ENCODE measurements around the gene BIRC3. TPM values are rescaled to one million over a fixed set of nuclear protein-coding genes. Genes with fewer than 3 reads are reported as not detected.
"Not testable (repeated sequence)": the region's sequence is repeated elsewhere in the genome, so short reads cannot be mapped to it uniquely, and the experiment has no call there.

The BIRC3 gene
- total RNA-seq, 5 donors from 2014 or later (not counting 1 experiment from before 2014, with no cell fraction given), result 82.6 to 114 (median 96.0) TPM

DNA sequence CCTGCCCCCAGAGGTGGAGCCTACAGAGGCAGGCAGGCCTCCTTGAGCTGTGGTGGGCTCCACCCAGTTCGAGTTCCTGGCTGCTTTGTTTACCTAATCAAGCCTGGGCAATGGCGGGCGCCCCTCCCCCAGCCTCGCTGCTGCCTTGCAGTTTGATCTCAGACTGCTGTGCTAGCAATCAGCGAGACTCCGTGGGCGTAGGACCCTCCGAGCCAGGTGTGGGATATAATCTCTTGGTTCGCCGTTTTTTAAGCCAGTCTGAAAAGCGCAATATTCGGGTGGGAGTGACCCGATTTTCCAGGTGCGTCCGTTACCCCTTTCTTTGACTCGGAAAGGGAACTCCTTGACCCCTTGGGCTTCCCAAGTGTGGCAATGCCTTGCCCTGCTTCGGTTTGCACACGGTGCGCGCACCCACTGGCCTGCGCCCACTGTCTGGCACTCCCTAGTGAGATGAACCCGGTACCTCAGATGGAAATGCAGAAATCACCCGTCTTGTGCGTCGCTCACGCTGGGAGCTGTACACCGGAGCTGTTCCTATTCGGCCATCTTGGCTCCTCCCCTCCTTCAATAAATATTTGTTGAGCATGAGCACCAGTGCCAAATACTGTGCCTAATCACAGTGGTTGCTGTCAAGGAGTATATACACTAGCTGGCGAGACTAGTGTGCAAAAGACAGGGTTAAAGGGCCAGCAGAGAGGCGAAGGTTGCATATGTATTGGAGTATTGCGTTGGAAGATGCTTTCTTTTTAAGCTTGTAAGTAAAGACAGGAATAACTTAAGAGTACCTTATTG lies 57.5 kb downstream of the BIRC3 start:
- Mint-ChIP-seq H3K4me1 (peaks cover 27 to 39% (median 29%) of the 10 kb centered on the region in 3 donors), H3K27ac (peak overlapping the region; percentile 25 to 34)
- DNase-seq, result peak in 12 of 35 experiments; percentile 13 to 66 (median 28)

GRCh38 chr11:102375720-102376399 lies 58.6 kb downstream of the BIRC3 start:
- DNase-seq, result no peak
- ChIA-PET CTCF (interaction anchor here (0.5 to 1.5 kb wide), 10 partner anchors 9 to 124 kb away, joined by 3 to 5 read pairs (median 4); no protein-coding TSS in a partner anchor), POLR2A (interaction anchor here (0.5 to 1.2 kb wide), 8 partner anchors 8 to 118 kb away, joined by 3 to 7 read pairs (median 4); no protein-coding TSS in a partner anchor)
- Mint-ChIP-seq H3K27ac (peak overlapping the region; percentile 17 to 41), H3K4me1 (peaks cover 27 to 39% (median 29%) of the 10 kb centered on the region in 3 donors), H3K27me3 (no peaks in the 10 kb centered on the region), H3K36me3 (peaks cover 52% of the 10 kb centered on the region), H3K9me3 (no peaks in the 10 kb centered on the region), H3K4me3 (no peak overlapping the region)
- ATAC-seq (replicated peaks in 1 of 4), result no peak
- WGBS (ENCODE audit: insufficient coverage), result 100% methylated on average over 1 of the region's 5 CpGs
- Histone ChIP-seq H3K9me3 (no peaks in the 10 kb centered on the region), H3K27me3 (replicated peaks in 1 of 2; ENCODE audit: control insufficient read depth in 2 of 2, extremely low read depth in 1 of 2, insufficient read depth in 2 of 2, low read length in 1 of 2) (no peaks in the 10 kb centered on the region), H3K27ac (ENCODE audit: low read length) (no peak overlapping the region), H3K4me3 (ENCODE audit: control insufficient read depth in 1 of 2, extremely low read depth in 1 of 2, low read length in 1 of 2) (no peak overlapping the region), H3K4me1 (ENCODE audit: control insufficient read depth in 1 of 2, extremely low read depth in 1 of 2, insufficient read depth in 2 of 2, low read length in 2 of 2) (peaks cover 0 to 9% of the 10 kb centered on the region in 2 experiments), H3K36me3 (ENCODE audit: control insufficient read depth in 2 of 2, extremely low read depth in 1 of 2, insufficient read depth in 1 of 2, low read length in 1 of 2) (peaks cover 4 to 29% of the 10 kb centered on the region in 2 donors)

More for the DNA sequence above, 57.5 kb downstream of the BIRC3 start:
- ATAC-seq (replicated peaks in 1 of 4); H3K9me3 Mint-ChIP-seq; H3K27me3 ChIP-seq (replicated peaks in 1 of 2; ENCODE audit: control insufficient read depth in 2 of 2, extremely low read depth in 1 of 2, insufficient read depth in 2 of 2, low read length in 1 of 2); H3K27me3 Mint-ChIP-seq; H3K4me3 ChIP-seq (ENCODE audit: control insufficient read depth in 1 of 2, extremely low read depth in 1 of 2, low read length in 1 of 2); H3K27ac ChIP-seq (ENCODE audit: low read length); H3K9me3 ChIP-seq; H3K4me1 ChIP-seq (ENCODE audit: control insufficient read depth in 1 of 2, extremely low read depth in 1 of 2, insufficient read depth in 2 of 2, low read length in 2 of 2): not testable (repeated sequence)
- H3K36me3 ChIP-seq (ENCODE audit: control insufficient read depth in 2 of 2, extremely low read depth in 1 of 2, insufficient read depth in 1 of 2, low read length in 1 of 2), result peaks cover 0 to 25% of the 10 kb centered on the region in 2 donors
- Mint-ChIP-seq H3K36me3 (peaks cover 44% of the 10 kb centered on the region), H3K4me3 (peak overlapping the region in 2 of 3 donors; percentile 49 to 50)
- ChIA-PET CTCF (interaction anchor here (0.5 to 1.5 kb wide), 6 partner anchors 8 to 125 kb away, joined by 3 to 5 read pairs (median 4); no protein-coding TSS in a partner anchor), POLR2A (interaction anchor here (0.7 to 1.2 kb wide), 4 partner anchors 18 to 119 kb away, joined by 3 to 7 read pairs (median 4); no protein-coding TSS in a partner anchor)
- WGBS (ENCODE audit: insufficient coverage), result 93% methylated on average over 23 of the region's 31 CpGs

- H3K4me1 ChIP-seq (ENCODE audit: control insufficient read depth in 1 of 2, extremely low read depth in 1 of 2, insufficient read depth in 2 of 2, low read length in 2 of 2), result peaks cover 0 to 9% of the 10 kb centered on the region in 2 experiments
- ATAC-seq (replicated peaks in 1 of 4), result no peak
- no peak for DNase-seq
- Mint-ChIP-seq H3K9me3 (no peaks in the 10 kb centered on the region), H3K27ac (peak overlapping the region in 1 of 2 donors; percentile 6), H3K36me3 (peaks cover 55% of the 10 kb centered on the region), H3K4me3 (no peak overlapping the region), H3K27me3 (no peaks in the 10 kb centered on the region), H3K4me1 (peaks cover 19 to 36% (median 23%) of the 10 kb centered on the region in 3 donors)
- no peak overlapping the region for H3K27ac ChIP-seq (ENCODE audit: low read length)
- WGBS (ENCODE audit: insufficient coverage), result no CpG with 5 or more reads among the region's 2 CpGs
- ChIA-PET POLR2A (no interaction called here), CTCF (interaction anchor here in 1 of 2 donors (0.6 kb wide), 1 partner anchor 12 kb away, joined by 3 read pairs; no protein-coding TSS in a partner anchor)
- no peaks in the 10 kb centered on the region for H3K9me3 ChIP-seq
- no peak overlapping the region for H3K4me3 ChIP-seq (ENCODE audit: control insufficient read depth in 1 of 2, extremely low read depth in 1 of 2, low read length in 1 of 2)
- H3K27me3 ChIP-seq (replicated peaks in 1 of 2; ENCODE audit: control insufficient read depth in 2 of 2, extremely low read depth in 1 of 2, insufficient read depth in 2 of 2, low read length in 1 of 2), result no peaks in the 10 kb centered on the region
- H3K36me3 ChIP-seq (ENCODE audit: control insufficient read depth in 2 of 2, extremely low read depth in 1 of 2, insufficient read depth in 1 of 2, low read length in 1 of 2), result peaks cover 7 to 34% of the 10 kb centered on the region in 2 donors
Measured at GRCh38 chr11:102377891-102378290, 60.6 kb downstream of the BIRC3 start.

DNA sequence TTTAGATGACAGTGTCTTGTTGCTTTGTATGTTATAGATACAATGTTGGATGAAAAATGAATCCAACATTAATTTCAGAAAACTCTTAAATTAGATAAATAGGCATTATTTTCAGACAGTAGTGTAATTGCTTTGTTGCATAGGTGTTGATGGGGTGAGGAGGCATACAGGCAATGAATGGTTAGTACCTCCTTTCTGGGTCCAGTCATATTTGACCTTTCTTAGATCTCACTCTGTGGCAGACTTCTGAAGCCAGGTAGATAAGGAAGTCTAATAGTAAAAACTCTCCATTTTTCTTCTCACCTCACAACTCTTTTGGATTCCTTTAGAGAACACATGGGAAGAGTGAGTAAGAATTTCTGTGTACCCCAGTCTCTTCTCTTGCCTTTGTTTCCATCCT lies 61.5 kb downstream of the BIRC3 start:
- ATAC-seq (replicated peaks in 1 of 4) (no peak), DNase-seq (no peak)
- Mint-ChIP-seq H3K27ac (peak overlapping the region; percentile 10 to 52), H3K9me3 (no peaks in the 10 kb centered on the region), H3K36me3 (peaks cover 65% of the 10 kb centered on the region), H3K27me3 (no peaks in the 10 kb centered on the region), H3K4me1 (peaks cover 19 to 37% (median 20%) of the 10 kb centered on the region in 3 donors), H3K4me3 (no peak overlapping the region)
- ChIA-PET POLR2A (interaction anchor here in 1 of 2 donors (1.0 kb wide), 1 partner anchor 35 kb away, joined by 4 read pairs; no protein-coding TSS in a partner anchor), CTCF (interaction anchor here in 1 of 2 donors (0.6 to 1.3 kb wide), 2 partner anchors 12 to 13 kb away, joined by 3 read pairs; no protein-coding TSS in a partner anchor)
- H3K4me3 ChIP-seq (ENCODE audit: control insufficient read depth in 1 of 2, extremely low read depth in 1 of 2, low read length in 1 of 2), result no peak overlapping the region
- peaks cover 7 to 38% of the 10 kb centered on the region in 2 donors for H3K36me3 ChIP-seq (ENCODE audit: control insufficient read depth in 2 of 2, extremely low read depth in 1 of 2, insufficient read depth in 1 of 2, low read length in 1 of 2)
- H3K27me3 ChIP-seq (replicated peaks in 1 of 2; ENCODE audit: control insufficient read depth in 2 of 2, extremely low read depth in 1 of 2, insufficient read depth in 2 of 2, low read length in 1 of 2), result no peaks in the 10 kb centered on the region
- H3K9me3 ChIP-seq, result no peaks in the 10 kb centered on the region
- no peak overlapping the region for H3K27ac ChIP-seq (ENCODE audit: low read length)
- peaks cover 0 to 9% of the 10 kb centered on the region in 2 experiments for H3K4me1 ChIP-seq (ENCODE audit: control insufficient read depth in 1 of 2, extremely low read depth in 1 of 2, insufficient read depth in 2 of 2, low read length in 2 of 2)

DNA sequence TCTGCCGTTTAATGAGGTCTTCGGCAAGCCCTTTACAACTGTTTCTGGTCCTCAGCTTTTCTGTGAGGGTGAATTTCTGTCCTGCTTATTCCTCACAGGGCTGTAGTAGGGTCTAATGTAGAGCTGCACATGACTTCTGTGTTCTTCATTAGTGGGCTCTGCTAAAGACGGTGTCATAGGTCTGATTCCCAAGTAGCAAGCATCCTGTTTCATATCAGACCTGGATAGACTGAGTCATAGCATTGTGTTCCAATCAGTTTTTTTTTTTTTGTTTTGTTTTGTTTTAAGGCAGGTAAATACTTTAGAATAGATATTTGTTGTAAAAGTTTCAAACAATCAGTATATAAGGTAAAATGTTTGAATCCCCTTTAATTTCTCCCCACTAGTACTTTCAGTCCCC lies 65.1 kb downstream of the BIRC3 start:
- no peak overlapping the region for H3K4me3 Mint-ChIP-seq
- no peak overlapping the region for H3K4me3 ChIP-seq (ENCODE audit: control insufficient read depth in 1 of 2, extremely low read depth in 1 of 2, low read length in 1 of 2)
- peaks cover 23 to 38% (median 26%) of the 10 kb centered on the region in 3 donors for H3K4me1 Mint-ChIP-seq
- ChIA-PET POLR2A (interaction anchor here in 1 of 2 donors (0.7 kb wide), 1 partner anchor 33 kb away, joined by 3 read pairs; no protein-coding TSS in a partner anchor), CTCF (interaction anchor here (0.5 to 1.3 kb wide), 5 partner anchors 9 to 114 kb away, joined by 3 to 5 read pairs (median 3); no protein-coding TSS in a partner anchor)
- peaks cover 0 to 13% of the 10 kb centered on the region in 2 experiments for H3K4me1 ChIP-seq (ENCODE audit: control insufficient read depth in 1 of 2, extremely low read depth in 1 of 2, insufficient read depth in 2 of 2, low read length in 2 of 2)
- H3K27me3 Mint-ChIP-seq, result no peaks in the 10 kb centered on the region
- H3K36me3 ChIP-seq (ENCODE audit: control insufficient read depth in 2 of 2, extremely low read depth in 1 of 2, insufficient read depth in 1 of 2, low read length in 1 of 2), result peaks cover 7 to 36% of the 10 kb centered on the region in 2 donors
- H3K27ac Mint-ChIP-seq, result no peak overlapping the region
- H3K9me3 Mint-ChIP-seq, result no peaks in the 10 kb centered on the region
- ATAC-seq (replicated peaks in 1 of 4) (no peak), DNase-seq (no peak)
- peaks cover 79% of the 10 kb centered on the region for H3K36me3 Mint-ChIP-seq
- H3K27me3 ChIP-seq (replicated peaks in 1 of 2; ENCODE audit: control insufficient read depth in 2 of 2, extremely low read depth in 1 of 2, insufficient read depth in 2 of 2, low read length in 1 of 2), result no peaks in the 10 kb centered on the region
- H3K27ac ChIP-seq (ENCODE audit: low read length), result no peak overlapping the region
- H3K9me3 ChIP-seq, result no peaks in the 10 kb centered on the region
- 96% methylated on average over 3 of the region's 3 CpGs for WGBS (ENCODE audit: insufficient coverage)

- H3K27ac Mint-ChIP-seq, result peak overlapping the region; percentile 32 to 52
- H3K36me3 Mint-ChIP-seq, result peaks cover 75% of the 10 kb centered on the region
- ChIA-PET CTCF (interaction anchor here in 1 of 2 donors (1.1 kb wide), 1 partner anchor 42 kb away, joined by 4 read pairs; no protein-coding TSS in a partner anchor), POLR2A (interaction anchor here (0.6 to 0.7 kb wide), 2 partner anchors 8 to 47 kb away, joined by 4 read pairs; no protein-coding TSS in a partner anchor)
- Histone ChIP-seq H3K36me3 (ENCODE audit: control insufficient read depth in 2 of 2, extremely low read depth in 1 of 2, insufficient read depth in 1 of 2, low read length in 1 of 2) (peaks cover 7 to 34% of the 10 kb centered on the region in 2 donors), H3K27me3 (replicated peaks in 1 of 2; ENCODE audit: control insufficient read depth in 2 of 2, extremely low read depth in 1 of 2, insufficient read depth in 2 of 2, low read length in 1 of 2) (no peaks in the 10 kb centered on the region), H3K9me3 (no peaks in the 10 kb centered on the region), H3K4me3 (ENCODE audit: control insufficient read depth in 1 of 2, extremely low read depth in 1 of 2, low read length in 1 of 2) (no peak overlapping the region), H3K4me1 (ENCODE audit: control insufficient read depth in 1 of 2, extremely low read depth in 1 of 2, insufficient read depth in 2 of 2, low read length in 2 of 2) (peaks cover 0 to 13% of the 10 kb centered on the region in 2 experiments), H3K27ac (ENCODE audit: low read length) (no peak overlapping the region)
- H3K4me3 Mint-ChIP-seq, result no peak overlapping the region
- H3K27me3 Mint-ChIP-seq, result no peaks in the 10 kb centered on the region
- DNase-seq, result no peak
- WGBS (ENCODE audit: insufficient coverage), result 100% methylated on average over 1 of the region's 3 CpGs
- H3K4me1 Mint-ChIP-seq, result peaks cover 23 to 29% (median 26%) of the 10 kb centered on the region in 3 donors
- no peak for ATAC-seq (replicated peaks in 1 of 4)
- H3K9me3 Mint-ChIP-seq, result no peaks in the 10 kb centered on the region
Measured at GRCh38 chr11:102383839-102384238, 66.6 kb downstream of the BIRC3 start.
